K562 (cell line): Measurements from ENCODE around the gene GPR152. TPM values are rescaled to one million over a fixed set of nuclear protein-coding genes. Genes with fewer than 3 reads are reported as not detected.

Source experiments
- BHLHE40 ChIP-seq: IDR thresholded peaks from 2 replicates; pipeline ENCODE4 v1.6.1; 2011; ENCODE audit warnings: low read length, improper control_type of control experiment
- CBX2 ChIP-seq: fragments of 200-600 bp; sonication (generic); IDR thresholded peaks from one replicate; pipeline ENCODE4 v1.6.1; 2012; ENCODE audit warnings: mild to moderate bottlenecking, low read length, inconsistent platforms; ENCODE audit not compliant: insufficient read depth, poor library complexity, severe bottlenecking
- CHCHD3 ChIP-seq: fragments of 250-450 bp; sonication (Bioruptor Pico); IDR thresholded peaks from 2 replicates; pipeline ENCODE4 v2.1.2; 2022; ENCODE audit warnings: mild to moderate bottlenecking
- GABPB1 ChIP-seq: sonication (generic); formaldehyde crosslinking; IDR thresholded peaks from 2 replicates; pipeline ENCODE4 v1.8.0; 2022; ENCODE audit warnings: mild to moderate bottlenecking, missing genetic modification reagents
- HDAC6 ChIP-seq: IDR thresholded peaks from 2 replicates; pipeline ENCODE4 v1.6.1; 2012; ENCODE audit warnings: low read depth, mild to moderate bottlenecking, control low read depth, inconsistent platforms, low read length, moderate library complexity
- MAZ ChIP-seq, 2 experiments: fragments of 450-650 bp in 1 of 2; sonication (generic) in 1 of 2; formaldehyde crosslinking; IDR thresholded peaks in 1 of 2; conservative IDR thresholded peaks in 1 of 2; 2 replicates each; pipeline versions ENCODE4 v1.4.0 to v1.5.0; 2020; ENCODE audit warnings: mild to moderate bottlenecking in 1 of 2, missing genetic modification reagents in 1 of 2
- PRPF4 ChIP-seq: fragments of 200-400 bp; formaldehyde crosslinking; IDR thresholded peaks from one replicate; pipeline ENCODE4 v1.6.1; 2017; ENCODE audit warnings: low read length, low read depth, mild to moderate bottlenecking; ENCODE audit not compliant: insufficient read depth, poor library complexity, severe bottlenecking
- SETDB1 ChIP-seq: IDR thresholded peaks from one replicate; pipeline ENCODE4 v1.6.1; 2012; ENCODE audit warnings: low read length, control low read depth, inconsistent platforms
- ZBED1 ChIP-seq: IDR thresholded peaks from 2 replicates; pipeline ENCODE4 v1.6.1; 2014
- ZNF212 ChIP-seq: fragments of 450-650 bp; formaldehyde crosslinking; IDR thresholded peaks from 2 replicates; pipeline ENCODE4 v1.4.0; 2020; ENCODE audit warnings: mild to moderate bottlenecking
- ZNF785 ChIP-seq: fragments of 250-450 bp; sonication (Bioruptor Pico); IDR thresholded peaks from 2 replicates; pipeline ENCODE4 v1.4.0; 2020; ENCODE audit warnings: mild to moderate bottlenecking
- polyA plus RNA-seq, 8 experiments: library from polyadenylated mRNA; depleted of rRNA in 4 of 8; stranded (reverse) in 5 of 8; unstranded in 3 of 8; fragments of >200 nt; fragmentation: Nextera tagmentation in 2 of 8; fragmentation: Illumina TruSeq in 1 of 8; extraction: Ambion mirVana in 2 of 8; extraction: Trizol in 1 of 8; gene quantifications; 2 replicates each; pipeline versions ENCODE4 v1.2.1 to v1.2.3, GENCODE V29; 2011 to 2014; ENCODE audit warnings: inconsistent platforms in 1 of 8, missing spikeins in 1 of 8
- total RNA-seq, 7 experiments: library from RNA; depleted of rRNA in 6 of 7; stranded (reverse); fragments of >200 nt in 6 of 7; fragmentation: Illumina TruSeq in 2 of 7; extraction: Trizol in 2 of 7; gene quantifications; 2 replicates each; pipeline versions ENCODE4 v1.2.1 to v1.2.3, GENCODE V29; 2011 to 2021; ENCODE audit warnings: low replicate concordance in 1 of 7
- TF ChIP-seq, protein P1 (sequence below): fragments of 250-450 bp; sonication (Bioruptor Pico); IDR thresholded peaks from 2 replicates; pipeline ENCODE4 v1.5.0; 2020; ENCODE audit warnings: mild to moderate bottlenecking
- TF ChIP-seq, protein P2 (sequence below): fragments of 200-400 bp; formaldehyde crosslinking; IDR thresholded peaks from 2 replicates; pipeline ENCODE4 v1.6.1; 2017; ENCODE audit warnings: mild to moderate bottlenecking, low read depth, low read length, moderate library complexity
- TF ChIP-seq, protein P3 (sequence below): fragments of 250-450 bp; sonication (Bioruptor Pico); IDR thresholded peaks from 2 replicates; pipeline ENCODE4 v1.8.0; 2021; ENCODE audit warnings: moderate library complexity, mild to moderate bottlenecking, inconsistent platforms
- TF ChIP-seq, protein P4 (sequence below): fragments of 250-450 bp; sonication (Bioruptor Pico); IDR thresholded peaks from 2 replicates; pipeline ENCODE4 v1.5.0; 2021; ENCODE audit warnings: mild to moderate bottlenecking, borderline replicate concordance
- TF ChIP-seq, protein P5 (sequence below): fragments of 450-650 bp; IDR thresholded peaks from 2 replicates; pipeline ENCODE4 v1.6.1; 2017; ENCODE audit warnings: mild to moderate bottlenecking, moderate library complexity
- TF ChIP-seq, protein P6 (sequence below): fragments of 450-650 bp; formaldehyde crosslinking; IDR thresholded peaks from 2 replicates; pipeline ENCODE4 v1.4.0; 2022; ENCODE audit warnings: mild to moderate bottlenecking, moderate library complexity

Gene GPR152
- total and polyA plus RNA-seq, 9 of the 15 experiments (the other 6 are each of a cell fraction or from before 2014, with no cell fraction given), result not detected

DNA sequence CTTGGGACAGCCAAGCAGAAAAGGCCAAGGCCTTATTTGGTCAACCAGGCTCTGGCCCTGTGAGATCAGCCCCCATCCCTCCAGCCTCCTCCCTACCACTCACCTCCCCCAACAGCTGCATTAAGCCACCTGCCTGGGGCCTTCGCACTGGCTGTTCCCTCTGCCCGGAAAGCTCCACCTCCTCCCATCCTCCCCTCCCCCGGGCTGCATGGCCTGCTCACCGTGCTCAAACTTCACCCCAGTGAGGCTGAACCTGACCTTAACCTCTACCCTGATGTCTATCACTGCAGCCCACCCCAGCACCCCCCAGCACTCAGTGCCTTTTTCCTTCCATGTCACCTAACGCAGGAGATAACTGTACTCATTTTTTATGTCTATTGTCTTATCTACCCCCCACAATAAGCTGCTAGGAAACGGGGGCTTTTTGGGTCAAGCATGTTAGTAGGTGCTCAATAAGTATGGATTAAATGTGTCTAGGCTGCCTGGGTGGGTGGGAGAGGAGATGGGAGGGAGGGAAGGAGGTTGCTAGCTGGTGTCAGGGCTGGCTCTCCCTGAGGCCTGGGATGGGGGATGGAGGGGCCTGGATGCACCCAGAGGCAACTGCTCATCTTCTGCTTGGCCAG lies 16.0 kb downstream of the GPR152 start (continued):
- TF ChIP-seq, protein P1, sequence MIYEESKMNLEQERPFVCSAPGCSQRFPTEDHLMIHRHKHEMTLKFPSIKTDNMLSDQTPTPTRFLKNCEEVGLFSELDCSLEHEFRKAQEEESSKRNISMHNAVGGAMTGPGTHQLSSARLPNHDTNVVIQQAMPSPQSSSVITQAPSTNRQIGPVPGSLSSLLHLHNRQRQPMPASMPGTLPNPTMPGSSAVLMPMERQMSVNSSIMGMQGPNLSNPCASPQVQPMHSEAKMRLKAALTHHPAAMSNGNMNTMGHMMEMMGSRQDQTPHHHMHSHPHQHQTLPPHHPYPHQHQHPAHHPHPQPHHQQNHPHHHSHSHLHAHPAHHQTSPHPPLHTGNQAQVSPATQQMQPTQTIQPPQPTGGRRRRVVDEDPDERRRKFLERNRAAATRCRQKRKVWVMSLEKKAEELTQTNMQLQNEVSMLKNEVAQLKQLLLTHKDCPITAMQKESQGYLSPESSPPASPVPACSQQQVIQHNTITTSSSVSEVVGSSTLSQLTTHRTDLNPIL, result no peak
- TF ChIP-seq SETDB1 (no peak), CBX2 (no peak), MAZ (CRISPR knock-in tag; conservative IDR thresholded peaks at IDR 0.05 in 1 of 2, IDR thresholded peaks at IDR 0.05 in 1 of 2) (peak; percentile 28 to 51; a peak in 1 of 4 replicates), GABPB1 (peak; percentile 34; the same call in 1 of the 2 replicates), HDAC6 (no peak), ZNF212 (CRISPR knock-in tag) (no peak), BHLHE40 (no peak), PRPF4 (no peak), CHCHD3 (CRISPR knock-in tag) (no peak), ZNF785 (CRISPR knock-in tag) (no peak), ZBED1 (no peak; the same call in 1 of the 2 replicates)
- TF ChIP-seq, protein P2, sequence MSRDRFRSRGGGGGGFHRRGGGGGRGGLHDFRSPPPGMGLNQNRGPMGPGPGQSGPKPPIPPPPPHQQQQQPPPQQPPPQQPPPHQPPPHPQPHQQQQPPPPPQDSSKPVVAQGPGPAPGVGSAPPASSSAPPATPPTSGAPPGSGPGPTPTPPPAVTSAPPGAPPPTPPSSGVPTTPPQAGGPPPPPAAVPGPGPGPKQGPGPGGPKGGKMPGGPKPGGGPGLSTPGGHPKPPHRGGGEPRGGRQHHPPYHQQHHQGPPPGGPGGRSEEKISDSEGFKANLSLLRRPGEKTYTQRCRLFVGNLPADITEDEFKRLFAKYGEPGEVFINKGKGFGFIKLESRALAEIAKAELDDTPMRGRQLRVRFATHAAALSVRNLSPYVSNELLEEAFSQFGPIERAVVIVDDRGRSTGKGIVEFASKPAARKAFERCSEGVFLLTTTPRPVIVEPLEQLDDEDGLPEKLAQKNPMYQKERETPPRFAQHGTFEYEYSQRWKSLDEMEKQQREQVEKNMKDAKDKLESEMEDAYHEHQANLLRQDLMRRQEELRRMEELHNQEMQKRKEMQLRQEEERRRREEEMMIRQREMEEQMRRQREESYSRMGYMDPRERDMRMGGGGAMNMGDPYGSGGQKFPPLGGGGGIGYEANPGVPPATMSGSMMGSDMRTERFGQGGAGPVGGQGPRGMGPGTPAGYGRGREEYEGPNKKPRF, result no peak
- TF ChIP-seq, protein P3, sequence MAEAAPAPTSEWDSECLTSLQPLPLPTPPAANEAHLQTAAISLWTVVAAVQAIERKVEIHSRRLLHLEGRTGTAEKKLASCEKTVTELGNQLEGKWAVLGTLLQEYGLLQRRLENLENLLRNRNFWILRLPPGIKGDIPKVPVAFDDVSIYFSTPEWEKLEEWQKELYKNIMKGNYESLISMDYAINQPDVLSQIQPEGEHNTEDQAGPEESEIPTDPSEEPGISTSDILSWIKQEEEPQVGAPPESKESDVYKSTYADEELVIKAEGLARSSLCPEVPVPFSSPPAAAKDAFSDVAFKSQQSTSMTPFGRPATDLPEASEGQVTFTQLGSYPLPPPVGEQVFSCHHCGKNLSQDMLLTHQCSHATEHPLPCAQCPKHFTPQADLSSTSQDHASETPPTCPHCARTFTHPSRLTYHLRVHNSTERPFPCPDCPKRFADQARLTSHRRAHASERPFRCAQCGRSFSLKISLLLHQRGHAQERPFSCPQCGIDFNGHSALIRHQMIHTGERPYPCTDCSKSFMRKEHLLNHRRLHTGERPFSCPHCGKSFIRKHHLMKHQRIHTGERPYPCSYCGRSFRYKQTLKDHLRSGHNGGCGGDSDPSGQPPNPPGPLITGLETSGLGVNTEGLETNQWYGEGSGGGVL (CRISPR knock-in tag), result no peak
- TF ChIP-seq, protein P4, sequence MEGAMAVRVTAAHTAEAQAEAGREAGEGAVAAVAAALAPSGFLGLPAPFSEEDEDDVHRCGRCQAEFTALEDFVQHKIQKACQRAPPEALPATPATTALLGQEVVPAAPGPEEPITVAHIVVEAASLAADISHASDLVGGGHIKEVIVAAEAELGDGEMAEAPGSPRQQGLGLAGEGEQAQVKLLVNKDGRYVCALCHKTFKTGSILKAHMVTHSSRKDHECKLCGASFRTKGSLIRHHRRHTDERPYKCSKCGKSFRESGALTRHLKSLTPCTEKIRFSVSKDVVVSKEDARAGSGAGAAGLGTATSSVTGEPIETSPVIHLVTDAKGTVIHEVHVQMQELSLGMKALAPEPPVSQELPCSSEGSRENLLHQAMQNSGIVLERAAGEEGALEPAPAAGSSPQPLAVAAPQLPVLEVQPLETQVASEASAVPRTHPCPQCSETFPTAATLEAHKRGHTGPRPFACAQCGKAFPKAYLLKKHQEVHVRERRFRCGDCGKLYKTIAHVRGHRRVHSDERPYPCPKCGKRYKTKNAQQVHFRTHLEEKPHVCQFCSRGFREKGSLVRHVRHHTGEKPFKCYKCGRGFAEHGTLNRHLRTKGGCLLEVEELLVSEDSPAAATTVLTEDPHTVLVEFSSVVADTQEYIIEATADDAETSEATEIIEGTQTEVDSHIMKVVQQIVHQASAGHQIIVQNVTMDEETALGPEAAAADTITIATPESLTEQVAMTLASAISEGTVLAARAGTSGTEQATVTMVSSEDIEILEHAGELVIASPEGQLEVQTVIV, result no peak
- TF ChIP-seq, protein P5, sequence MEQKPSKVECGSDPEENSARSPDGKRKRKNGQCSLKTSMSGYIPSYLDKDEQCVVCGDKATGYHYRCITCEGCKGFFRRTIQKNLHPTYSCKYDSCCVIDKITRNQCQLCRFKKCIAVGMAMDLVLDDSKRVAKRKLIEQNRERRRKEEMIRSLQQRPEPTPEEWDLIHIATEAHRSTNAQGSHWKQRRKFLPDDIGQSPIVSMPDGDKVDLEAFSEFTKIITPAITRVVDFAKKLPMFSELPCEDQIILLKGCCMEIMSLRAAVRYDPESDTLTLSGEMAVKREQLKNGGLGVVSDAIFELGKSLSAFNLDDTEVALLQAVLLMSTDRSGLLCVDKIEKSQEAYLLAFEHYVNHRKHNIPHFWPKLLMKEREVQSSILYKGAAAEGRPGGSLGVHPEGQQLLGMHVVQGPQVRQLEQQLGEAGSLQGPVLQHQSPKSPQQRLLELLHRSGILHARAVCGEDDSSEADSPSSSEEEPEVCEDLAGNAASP, result no peak
- TF ChIP-seq, protein P6, sequence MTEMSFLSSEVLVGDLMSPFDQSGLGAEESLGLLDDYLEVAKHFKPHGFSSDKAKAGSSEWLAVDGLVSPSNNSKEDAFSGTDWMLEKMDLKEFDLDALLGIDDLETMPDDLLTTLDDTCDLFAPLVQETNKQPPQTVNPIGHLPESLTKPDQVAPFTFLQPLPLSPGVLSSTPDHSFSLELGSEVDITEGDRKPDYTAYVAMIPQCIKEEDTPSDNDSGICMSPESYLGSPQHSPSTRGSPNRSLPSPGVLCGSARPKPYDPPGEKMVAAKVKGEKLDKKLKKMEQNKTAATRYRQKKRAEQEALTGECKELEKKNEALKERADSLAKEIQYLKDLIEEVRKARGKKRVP (CRISPR knock-in tag), result 0 out of 2 replicates have a peak, but pooled peaks have one; percentile 9
